HG02943 (cell line): ENCODE data around the gene MRGPRG.
"Not testable (repeated sequence)": the region's sequence is repeated elsewhere in the genome, so short reads cannot be mapped to it uniquely, and the experiment has no call there.

Experiments
- ATAC-seq: cut with Tn5 transposase; IDR thresholded peaks from one replicate; pipeline ENCODE4 v1.9.1; 2021; ENCODE audit warnings: mild to moderate bottlenecking, low read depth, moderate library complexity; ENCODE audit not compliant: unreplicated experiment

MRGPRG gene

GRCh38 chr11:3181725-3182461, 36.7 kb downstream of the MRGPRG start:
- ATAC-seq: no peak

GRCh38 chr11:3180869-3181268, 37.7 kb downstream of the MRGPRG start:
- ATAC-seq: no peak

GRCh38 chr11:3178349-3178748, 40.3 kb downstream of the MRGPRG start:
- ATAC-seq: no peak

GRCh38 chr11:3177931-3178330, 40.7 kb downstream of the MRGPRG start:
- no peak for ATAC-seq

GRCh38 chr11:3176487-3176886, 42.1 kb downstream of the MRGPRG start:
- ATAC-seq: no peak

- no peak for ATAC-seq
Observed at GRCh38 chr11:3175194-3175593, 43.4 kb downstream of the MRGPRG start.

GRCh38 chr11:3174387-3174786, 44.2 kb downstream of the MRGPRG start:
- ATAC-seq: no peak

GRCh38 chr11:3173795-3174194, 44.8 kb downstream of the MRGPRG start:
- ATAC-seq: no peak

GRCh38 chr11:3171931-3172560, 46.6 kb downstream of the MRGPRG start:
- no peak for ATAC-seq

GRCh38 chr11:3170756-3171650, 47.6 kb downstream of the MRGPRG start:
- ATAC-seq: no peak

- no peak for ATAC-seq
Observed at GRCh38 chr11:3170044-3170755, 48.4 kb downstream of the MRGPRG start.

GRCh38 chr11:3169255-3170043, 49.2 kb downstream of the MRGPRG start:
- no peak for ATAC-seq

- not testable (repeated sequence) for ATAC-seq
Observed at GRCh38 chr11:3168742-3169254, 49.8 kb downstream of the MRGPRG start.
